ENCODE data around the gene C6orf141.

C6orf141 gene

DNA sequence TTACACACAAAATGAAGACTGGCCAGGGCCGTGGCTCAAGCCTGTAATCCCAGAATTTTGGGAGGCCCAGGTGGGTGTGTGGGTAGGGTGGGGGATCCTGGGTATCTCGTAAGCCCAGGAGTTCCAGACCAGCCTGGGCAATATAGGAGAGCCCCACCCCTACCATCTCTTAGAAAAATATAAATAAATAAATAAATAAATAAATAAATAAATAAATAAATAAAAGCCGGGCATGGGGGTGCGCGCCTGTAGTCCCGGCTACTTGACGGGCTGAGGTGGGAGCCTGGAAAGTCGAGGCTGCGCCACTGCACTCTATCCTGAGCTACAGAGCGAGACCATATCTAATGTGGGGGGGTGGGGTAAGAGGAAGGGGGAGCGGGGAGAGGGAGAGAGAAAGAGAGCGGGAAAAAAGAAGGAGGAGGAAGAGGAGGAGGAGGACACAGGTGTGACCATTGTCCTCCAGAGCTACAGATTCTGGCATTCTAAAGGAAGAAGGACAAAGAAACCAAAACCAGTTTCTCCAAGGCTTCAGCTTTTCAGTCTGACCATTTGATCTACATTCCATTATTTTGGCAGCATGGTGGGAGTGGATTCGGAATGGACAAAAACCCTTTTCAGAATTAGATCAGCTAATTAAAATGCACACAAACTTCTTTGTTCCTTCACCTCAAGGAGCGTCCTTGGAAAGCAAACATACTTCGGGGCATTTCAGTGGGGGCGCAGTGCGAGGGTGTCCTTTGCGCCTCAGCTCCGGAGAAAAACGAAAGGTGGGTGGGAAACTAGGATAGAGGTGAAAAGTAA is 577 bp upstream of the C6orf141 start:
- FAIRE-seq (no peak), DNase-seq (ENCODE audit: insufficient read length, low spot score) (no peak)
- no peak for TF ChIP-seq POLR2A (IDR thresholded peaks at IDR 0.05; ENCODE audit: low read depth, low read length)

GRCh38 chr6:49551078-49551865 is 804 bp downstream of the C6orf141 start:
- TF ChIP-seq POLR2A (IDR thresholded peaks at IDR 0.05; ENCODE audit: low read depth, low read length) = no peak

GRCh38 chr6:49551866-49552129 is 1.3 kb downstream of the C6orf141 start:
- no peak for FAIRE-seq
- no peak for DNase-seq (ENCODE audit: insufficient read length, low spot score)
- no peak for TF ChIP-seq POLR2A (IDR thresholded peaks at IDR 0.05; ENCODE audit: low read depth, low read length)

More at GRCh38 chr6:49551078-49551865, 804 bp downstream of the C6orf141 start:
- DNase-seq (ENCODE audit: insufficient read length, low spot score) (peak; percentile 23), FAIRE-seq (peak; percentile 58)

DNA sequence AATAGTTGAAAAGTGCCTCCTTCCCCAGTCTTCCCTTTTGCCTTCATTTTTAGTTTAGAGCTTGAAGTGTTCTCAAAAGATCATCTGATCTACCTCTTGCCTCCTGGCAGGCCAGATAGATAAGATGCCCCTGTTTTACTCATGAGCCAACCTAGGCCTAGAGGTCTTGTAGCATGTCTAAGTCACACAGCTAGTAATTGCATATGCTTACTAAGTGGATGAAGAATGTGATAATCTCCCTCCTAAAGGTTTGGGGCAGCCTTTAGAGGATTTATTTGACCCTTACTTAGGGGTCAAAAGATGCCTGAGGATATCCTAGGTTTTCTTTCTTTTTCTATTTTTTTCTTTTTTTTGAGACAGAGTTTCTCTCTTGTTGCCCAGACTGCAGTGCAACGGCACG is 2.1 kb downstream of the C6orf141 start:
- no peak for TF ChIP-seq POLR2A (IDR thresholded peaks at IDR 0.05; ENCODE audit: low read depth, low read length)
- FAIRE-seq (no peak), DNase-seq (ENCODE audit: insufficient read length, low spot score) (no peak)

DNA sequence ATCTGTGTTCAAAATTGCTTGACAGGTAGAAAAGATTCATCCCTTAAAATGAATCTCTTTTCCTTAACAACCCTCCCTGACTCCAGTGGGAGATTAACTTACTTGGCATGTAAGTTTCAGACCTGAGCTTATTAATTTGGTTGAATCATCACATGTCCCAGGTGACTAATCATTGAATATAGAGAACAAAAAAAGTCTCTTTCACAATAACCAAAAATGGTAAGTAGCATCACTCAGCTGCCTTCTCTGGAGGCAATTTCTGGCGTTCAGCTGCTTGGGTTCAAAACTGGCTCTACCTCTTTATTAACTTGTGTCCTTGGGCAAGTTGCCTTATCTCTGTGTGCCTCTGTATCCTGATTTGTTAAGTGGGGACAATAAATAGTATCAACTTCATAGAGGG is 2.9 kb downstream of the C6orf141 start:
- DNase-seq (ENCODE audit: insufficient read length, low spot score) = no peak
- no peak for TF ChIP-seq POLR2A (IDR thresholded peaks at IDR 0.05; ENCODE audit: low read depth, low read length)
- FAIRE-seq = peak; percentile 81

DNA sequence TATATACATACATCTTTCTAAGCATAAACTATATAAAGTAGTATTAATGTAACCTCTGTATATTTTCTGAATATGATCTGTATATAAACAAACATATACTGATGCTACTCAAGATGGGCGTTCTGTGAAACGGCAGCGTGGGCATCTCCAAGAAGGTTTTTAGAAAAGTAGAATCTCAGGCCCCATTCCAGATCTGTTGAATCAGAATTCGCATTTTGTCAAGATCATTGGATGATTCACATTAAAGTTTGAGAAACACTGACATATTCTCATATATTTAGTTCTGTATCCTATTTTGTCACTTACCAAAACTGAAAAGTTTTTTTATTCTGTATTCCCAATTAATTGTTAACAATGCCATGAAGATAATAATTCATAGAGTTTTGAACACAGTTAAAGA is 5.5 kb downstream of the C6orf141 start:
- DNase-seq (ENCODE audit: insufficient read length, low spot score) = no peak
- no peak for TF ChIP-seq POLR2A (IDR thresholded peaks at IDR 0.05; ENCODE audit: low read depth, low read length)
- no peak for FAIRE-seq

GRCh38 chr6:49556429-49556837 is 6.0 kb downstream of the C6orf141 start:
- TF ChIP-seq POLR2A (IDR thresholded peaks at IDR 0.05; ENCODE audit: low read depth, low read length) = no peak
- DNase-seq (ENCODE audit: insufficient read length, low spot score) (peak; percentile 35), FAIRE-seq (peak; percentile 96)

GRCh38 chr6:49557177-49557576 is 6.7 kb downstream of the C6orf141 start:
- DNase-seq (ENCODE audit: insufficient read length, low spot score) = no peak
- no peak for FAIRE-seq
- TF ChIP-seq POLR2A (IDR thresholded peaks at IDR 0.05; ENCODE audit: low read depth, low read length) = no peak

- DNase-seq (ENCODE audit: insufficient read length, low spot score) (no peak), FAIRE-seq (no peak)
- no peak for TF ChIP-seq POLR2A (IDR thresholded peaks at IDR 0.05; ENCODE audit: low read depth, low read length)
Measured at GRCh38 chr6:49558238-49558637, 7.8 kb downstream of the C6orf141 start.

- FAIRE-seq (no peak), DNase-seq (ENCODE audit: insufficient read length, low spot score) (no peak)
- no peak for TF ChIP-seq POLR2A (IDR thresholded peaks at IDR 0.05; ENCODE audit: low read depth, low read length)
Measured at GRCh38 chr6:49563006-49563886, 12.8 kb downstream of the C6orf141 start.

DNA sequence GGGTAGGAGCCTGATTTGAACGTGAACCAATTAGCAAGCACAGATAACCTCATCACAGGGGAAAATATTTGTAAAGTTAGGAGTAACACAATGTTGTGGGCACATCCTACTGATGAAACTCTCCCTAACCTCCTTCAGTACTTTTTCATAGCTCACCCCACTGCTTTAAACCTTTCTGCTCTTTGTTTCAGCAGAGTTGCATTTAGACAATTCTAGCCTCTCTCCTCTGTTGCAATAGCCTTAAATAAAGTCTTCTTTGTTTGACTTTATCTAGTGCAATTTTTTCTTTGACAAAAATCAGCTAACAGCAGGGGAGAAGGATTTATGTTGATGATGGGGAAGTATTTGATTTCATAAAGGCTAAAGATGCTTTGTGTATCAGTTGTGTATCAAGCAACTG is 14.1 kb downstream of the C6orf141 start:
- no peak for TF ChIP-seq POLR2A (IDR thresholded peaks at IDR 0.05; ENCODE audit: low read depth, low read length)
- no peak for DNase-seq (ENCODE audit: insufficient read length, low spot score)
- FAIRE-seq = no peak

DNA sequence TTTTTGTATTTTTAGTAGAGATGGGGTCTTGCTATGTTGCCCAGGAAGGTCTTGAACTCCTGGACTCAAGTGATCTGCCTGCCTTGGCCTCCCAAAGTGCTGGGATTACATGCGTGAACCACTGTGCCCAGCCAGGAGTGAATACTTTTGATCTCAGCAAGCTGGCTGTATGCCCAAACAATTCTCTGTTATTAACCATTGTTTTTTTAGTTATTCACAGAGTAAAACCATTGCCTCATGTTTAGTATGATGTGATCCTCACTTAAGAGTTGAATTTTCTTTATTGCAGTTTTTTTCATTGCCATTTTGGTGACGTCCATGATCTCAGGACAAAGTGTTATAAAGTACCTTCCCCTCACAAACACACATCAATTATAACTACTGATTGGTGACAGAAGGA is 14.8 kb downstream of the C6orf141 start:
- FAIRE-seq (no peak), DNase-seq (ENCODE audit: insufficient read length, low spot score) (no peak)
- no peak for TF ChIP-seq POLR2A (IDR thresholded peaks at IDR 0.05; ENCODE audit: low read depth, low read length)

DNA sequence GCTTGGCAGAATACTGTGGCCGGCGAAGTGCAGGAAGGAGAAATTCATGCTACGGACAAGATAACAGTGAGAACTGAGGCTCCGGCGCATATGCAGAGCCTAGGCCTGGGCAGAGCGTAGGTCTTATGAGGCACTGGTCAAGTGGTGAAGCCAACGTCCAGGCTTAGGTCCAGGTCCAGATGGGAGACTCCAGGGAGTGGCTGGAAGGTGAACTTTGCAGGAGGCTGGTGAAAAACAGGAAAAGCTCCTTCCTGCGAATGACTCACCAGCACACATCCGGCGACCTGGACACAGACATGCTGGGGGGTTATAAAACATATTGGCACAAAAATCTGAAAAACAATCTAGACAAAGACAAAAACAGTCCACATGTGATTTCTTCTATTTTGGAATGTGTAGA is 15.4 kb downstream of the C6orf141 start:
- DNase-seq (ENCODE audit: insufficient read length, low spot score) (peak; percentile 28), FAIRE-seq (no peak)
- TF ChIP-seq POLR2A (IDR thresholded peaks at IDR 0.05; ENCODE audit: low read depth, low read length) = no peak

DNA sequence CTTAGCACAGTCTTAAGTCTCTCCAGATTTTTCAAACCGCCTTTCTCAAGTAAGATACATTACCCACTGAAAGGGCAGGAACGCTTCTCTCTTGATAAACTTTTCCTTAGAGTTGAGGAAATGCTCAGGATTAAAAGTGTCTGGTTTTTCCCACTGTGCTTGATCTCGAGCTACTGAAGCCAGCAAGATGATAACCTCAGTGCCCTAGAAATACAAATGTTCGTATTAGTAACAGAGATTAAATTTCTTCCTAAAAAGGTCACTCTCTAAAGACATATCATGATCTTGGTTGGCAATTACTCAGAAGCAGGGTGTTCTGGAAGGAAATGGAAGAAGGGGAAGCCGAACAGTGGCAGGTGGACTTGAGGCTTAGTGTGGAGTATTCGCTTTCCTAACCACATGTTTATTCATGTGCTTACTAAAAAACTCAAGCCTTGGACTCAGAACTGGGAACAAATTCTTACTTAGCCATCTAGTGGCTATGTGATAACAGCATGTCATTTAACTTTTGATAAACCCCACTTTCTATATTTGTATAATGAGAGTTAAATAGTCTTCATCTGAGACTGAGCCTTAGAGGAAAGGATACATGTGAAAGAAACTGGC is 20.1 kb downstream of the C6orf141 start:
- TF ChIP-seq POLR2A (IDR thresholded peaks at IDR 0.05; ENCODE audit: low read depth, low read length) = no peak
- FAIRE-seq (peak; percentile 43), DNase-seq (ENCODE audit: insufficient read length, low spot score) (no peak)

Measured in H54 (cell line).